Measurements from ENCODE around the gene SH2B2.
"Not testable (repeated sequence)": the region's sequence is repeated elsewhere in the genome, so short reads cannot be mapped to it uniquely, and the experiment has no call there.

SH2B2 gene

DNA sequence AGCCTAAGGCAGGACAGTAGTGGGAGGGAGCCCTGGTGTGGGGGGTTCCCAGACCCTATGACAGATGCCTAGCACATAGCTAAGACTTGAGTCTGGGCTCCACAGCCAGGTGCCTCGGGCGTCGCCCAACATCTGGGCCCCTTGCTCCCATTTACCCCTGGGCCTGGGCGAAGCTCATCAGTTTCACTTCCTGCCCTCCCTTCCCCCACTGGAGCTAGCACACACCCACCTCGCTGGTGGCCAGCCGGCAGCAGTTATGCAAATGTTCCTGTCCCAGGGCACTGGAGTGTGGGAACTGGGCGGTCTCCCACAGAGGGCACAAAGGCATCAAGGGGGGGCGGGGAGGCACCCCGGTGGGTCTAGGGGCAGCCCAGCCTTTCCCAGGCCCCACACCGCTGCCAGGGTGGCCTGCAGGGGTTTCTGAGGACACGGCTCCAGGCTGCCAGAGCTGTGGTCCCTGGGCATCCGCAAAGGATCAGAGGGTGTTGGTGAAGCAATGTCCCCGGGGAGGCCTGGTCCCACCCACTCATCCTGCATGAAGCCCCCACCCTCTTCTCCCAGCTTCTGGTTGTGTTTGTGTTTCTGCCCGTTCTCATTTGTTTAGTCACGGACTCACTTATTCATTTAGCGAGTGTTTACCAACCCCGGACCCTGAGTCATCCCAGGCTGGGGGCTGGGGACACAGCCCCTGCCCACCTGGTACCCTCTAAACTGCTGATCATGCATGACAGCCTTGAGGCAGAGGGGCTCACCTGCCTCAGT lies 20.4 kb downstream of the SH2B2 start:
- peak; percentile 67 for DNase-seq

DNA sequence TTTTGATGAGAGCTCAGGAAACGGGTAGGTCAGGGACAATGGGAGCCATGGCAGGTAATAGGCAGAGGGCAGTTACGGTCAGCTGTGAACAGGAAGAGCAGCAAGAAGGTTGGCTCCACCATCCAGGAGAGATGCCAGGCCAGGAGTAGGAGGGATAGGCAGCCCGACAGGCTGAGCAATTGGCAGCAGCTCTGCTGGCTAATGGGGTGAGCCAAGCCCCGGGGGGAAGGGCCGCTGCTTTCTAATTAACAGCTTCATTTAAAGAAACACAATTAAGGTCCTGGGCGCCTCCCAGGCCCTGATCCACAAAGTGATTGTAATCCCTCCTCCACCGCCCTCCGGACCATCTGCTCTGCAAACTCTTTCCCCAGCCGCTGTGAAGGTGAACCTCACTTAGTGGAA lies 23.7 kb downstream of the SH2B2 start:
- no peak for DNase-seq

DNA sequence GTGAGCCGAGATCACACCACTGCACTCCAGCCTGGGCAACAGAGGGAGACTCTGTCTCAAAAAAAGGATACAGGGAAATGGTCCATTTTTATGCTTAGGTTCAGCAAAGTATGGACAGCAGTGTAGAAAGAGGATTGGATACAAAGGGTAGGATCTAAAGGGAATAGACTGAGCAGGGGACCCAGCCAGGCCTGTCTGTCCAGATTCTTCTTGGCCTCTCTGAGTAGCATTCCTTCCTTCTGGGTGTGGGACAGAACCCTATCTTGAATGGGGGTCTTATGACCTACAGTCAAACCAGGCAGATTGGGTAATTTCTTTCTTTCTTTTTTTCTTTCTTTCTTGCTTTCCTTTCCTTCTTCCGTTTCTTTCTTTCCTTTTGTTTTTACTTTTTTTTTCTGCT lies 25.6 kb downstream of the SH2B2 start:
- no peak for DNase-seq

DNA sequence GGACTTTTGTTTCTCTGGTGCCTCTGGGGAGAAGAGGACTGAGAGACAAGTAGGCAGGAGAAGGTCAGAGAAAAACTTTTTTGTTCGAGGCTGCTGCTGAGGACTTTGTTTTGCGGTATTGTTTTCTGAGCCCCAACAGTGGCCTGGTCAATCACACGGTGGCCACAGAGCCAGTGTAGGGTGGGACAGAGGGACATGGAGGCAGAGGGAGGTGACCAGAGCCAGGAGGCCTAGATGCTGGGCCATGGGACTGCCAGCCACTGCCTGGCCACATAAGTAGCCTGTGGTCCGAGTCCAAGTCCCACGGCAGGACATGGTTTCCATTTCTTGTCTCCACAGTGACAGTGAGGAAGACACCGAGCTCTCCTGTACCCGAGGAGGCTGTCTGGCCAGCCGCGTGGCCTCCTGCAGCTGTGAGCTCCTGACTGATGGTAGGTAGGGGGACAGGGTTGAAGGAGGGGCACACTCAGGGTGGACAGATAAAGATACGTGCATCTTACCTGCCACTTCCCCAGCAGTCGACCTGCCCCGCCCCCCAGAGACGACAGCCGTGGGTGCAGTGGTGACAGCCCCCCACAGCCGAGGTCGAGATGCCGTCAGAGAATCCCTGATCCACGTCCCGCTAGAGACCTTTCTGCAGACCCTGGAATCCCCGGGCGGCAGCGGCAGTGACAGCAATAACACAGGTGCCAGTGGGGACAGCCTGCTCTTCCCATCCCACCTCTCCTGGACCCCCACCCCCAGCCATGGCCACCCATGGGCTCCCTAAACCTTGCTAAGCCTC lies 27.5 kb downstream of the SH2B2 start:
- no peak for DNase-seq

DNA sequence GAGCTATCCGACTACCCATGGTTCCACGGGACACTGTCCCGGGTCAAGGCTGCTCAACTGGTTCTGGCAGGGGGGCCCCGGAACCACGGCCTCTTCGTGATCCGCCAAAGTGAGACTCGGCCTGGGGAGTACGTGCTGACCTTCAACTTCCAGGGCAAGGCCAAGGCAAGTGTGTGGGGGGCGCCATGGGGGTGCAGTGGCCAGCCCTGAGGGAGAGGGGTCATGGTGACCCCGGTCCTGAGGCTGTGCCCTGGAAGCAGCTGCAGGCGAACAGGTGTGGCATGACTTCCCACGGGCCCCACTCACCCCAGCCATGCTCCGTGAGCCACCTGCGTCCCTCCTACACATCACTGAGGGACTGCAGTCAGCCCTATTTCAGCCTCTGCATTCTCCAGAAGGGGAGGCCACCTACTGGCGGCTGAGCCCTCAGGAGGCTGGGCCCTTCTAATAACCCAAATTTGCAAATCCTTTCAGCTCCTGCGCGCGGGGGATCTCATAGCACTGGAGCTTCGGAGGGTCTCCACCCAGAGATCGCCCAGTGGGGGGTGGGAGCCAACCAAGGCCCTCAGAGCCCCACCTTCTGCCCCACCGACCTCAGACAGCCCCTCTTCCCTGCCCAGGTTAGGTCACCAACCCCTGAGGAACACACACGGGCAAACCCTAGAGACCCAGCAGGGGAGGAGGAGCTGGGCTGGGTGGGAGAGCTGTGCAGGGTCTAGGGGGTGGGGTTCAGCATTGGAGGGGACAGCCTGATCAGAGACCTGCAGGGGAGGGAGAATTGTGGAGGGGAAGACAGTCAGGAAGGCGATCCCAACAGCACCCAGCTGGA lies 30.8 kb downstream of the SH2B2 start:
- no peak for DNase-seq

DNA sequence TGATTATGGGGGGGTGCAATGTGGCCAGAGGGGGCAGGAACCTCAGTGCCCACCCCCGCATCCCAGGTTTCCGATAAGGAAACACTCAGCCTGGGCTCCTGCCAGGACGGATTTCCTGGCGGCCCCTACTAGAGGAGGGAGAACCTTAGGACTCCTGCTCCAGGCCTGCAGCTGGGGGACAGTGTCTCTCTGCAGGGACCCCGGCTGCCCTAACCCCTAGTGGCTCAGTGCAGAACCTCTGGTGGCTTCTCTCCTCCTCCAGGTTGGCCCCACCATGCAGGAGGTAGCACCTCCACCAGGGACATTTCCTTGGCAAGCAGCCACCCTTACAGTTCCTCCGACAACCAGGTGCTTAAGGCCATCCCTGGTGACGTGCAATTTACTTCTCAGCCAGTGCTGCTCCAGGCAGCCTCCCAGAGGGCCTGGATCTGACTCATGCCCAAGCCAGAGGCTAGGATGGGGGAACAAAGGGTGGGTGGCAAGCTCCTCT lies 31.9 kb downstream of the SH2B2 start:
- peak; percentile 95 for DNase-seq

DNA sequence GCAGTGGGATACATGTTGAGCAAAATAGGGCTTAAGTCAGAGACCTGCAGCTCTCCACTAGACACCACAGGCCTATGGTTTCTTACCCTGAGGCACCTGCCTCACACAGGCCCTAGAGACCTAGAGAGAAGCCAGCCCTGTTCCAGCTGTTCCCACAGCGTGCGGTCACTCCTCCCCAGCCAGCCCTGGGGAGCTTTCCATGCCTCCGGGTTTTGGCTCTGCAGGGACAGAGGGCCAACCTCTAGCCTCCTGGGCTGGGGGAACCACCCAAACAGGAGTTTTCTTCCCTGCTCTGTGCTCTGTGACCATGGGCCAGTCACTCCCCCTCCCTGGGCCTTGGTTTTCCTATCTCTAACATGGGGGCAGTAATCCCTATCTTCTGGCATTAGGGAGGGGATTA lies 33.0 kb downstream of the SH2B2 start:
- DNase-seq: no peak

DNA sequence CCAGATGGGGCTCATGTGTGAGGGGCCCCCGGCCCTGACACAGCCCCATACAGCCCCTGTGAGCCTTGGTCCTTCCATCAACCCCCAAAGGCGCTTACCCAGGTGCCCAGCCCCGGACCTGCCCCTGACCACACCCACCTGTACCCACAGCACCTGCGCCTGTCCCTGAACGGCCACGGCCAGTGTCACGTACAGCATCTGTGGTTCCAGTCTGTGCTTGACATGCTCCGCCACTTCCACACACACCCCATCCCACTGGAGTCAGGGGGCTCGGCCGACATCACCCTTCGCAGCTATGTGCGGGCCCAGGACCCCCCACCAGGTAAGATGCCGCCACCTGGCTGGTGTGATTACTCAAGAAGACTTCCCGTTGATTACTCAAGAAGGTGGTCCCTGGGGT lies 33.5 kb downstream of the SH2B2 start:
- DNase-seq: no peak

DNA sequence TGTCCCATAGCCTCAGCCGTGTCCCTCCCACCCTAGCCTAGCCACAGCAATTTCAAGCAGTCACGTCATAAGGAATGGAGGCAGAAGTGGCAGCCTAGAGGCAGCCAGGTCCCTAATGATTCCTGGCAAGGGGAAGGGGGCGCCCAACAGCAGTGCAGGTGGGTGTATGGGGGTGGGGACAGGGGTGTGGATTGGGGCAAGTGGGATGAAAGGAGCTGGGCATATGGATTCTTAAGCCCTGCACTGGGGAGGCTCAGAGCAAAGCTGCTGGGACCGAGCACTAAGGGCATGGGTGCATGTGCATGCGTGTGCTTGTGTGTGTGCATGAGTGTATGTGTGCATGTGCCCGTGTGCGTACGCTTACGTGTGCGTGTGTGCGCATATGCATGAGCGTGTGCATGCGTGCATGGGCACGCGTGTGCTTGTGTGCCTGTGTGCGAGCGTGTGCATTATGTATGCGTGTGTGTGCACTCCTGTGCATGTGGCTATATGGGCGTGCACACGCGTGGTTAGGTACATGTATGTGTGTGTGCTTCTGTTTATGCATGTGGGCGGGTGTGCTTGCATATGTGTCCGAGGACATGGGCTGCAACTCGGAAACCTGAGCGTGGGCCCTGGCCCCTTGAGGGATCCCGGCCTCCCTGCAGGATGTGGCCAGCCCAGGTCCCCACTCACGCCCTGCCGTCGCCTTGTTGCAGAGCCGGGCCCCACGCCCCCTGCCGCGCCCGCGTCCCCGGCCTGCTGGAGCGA lies 34.1 kb downstream of the SH2B2 start:
- no peak for DNase-seq

DNA sequence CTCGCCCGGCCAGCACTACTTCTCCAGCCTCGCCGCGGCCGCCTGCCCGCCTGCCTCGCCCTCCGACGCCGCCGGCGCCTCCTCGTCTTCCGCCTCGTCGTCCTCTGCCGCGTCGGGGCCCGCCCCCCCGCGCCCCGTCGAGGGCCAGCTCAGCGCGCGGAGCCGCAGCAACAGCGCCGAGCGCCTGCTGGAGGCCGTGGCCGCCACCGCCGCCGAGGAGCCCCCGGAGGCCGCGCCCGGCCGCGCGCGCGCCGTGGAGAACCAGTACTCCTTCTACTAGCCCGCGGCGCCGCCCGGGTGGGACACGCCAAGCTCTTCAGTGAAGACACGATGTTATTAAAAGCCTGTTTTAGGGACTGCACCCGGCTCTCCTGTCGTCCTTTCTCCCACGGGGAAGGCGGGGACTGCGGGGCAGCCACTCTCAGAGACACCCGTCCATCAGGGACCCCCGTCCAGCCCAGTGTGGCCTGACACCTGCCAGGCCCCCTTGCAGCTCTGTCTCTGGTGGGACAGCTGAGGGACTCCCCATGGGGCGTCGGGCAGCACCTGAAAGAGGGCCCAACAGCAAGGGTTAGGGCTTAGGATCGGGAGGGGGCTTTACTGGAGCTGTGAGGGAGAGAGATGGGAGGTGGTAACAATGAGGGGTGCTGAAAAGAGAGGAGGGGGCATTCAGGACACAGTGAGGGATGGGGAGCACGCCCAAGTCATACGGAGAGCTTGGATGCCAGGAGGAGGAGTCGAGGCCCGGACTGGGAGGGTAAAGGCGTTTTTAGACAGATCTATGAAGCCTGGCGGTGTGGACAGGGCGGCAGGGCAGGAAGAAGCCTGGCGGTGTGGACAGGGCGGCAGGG lies 34.9 kb downstream of the SH2B2 start:
- DNase-seq: no peak

DNA sequence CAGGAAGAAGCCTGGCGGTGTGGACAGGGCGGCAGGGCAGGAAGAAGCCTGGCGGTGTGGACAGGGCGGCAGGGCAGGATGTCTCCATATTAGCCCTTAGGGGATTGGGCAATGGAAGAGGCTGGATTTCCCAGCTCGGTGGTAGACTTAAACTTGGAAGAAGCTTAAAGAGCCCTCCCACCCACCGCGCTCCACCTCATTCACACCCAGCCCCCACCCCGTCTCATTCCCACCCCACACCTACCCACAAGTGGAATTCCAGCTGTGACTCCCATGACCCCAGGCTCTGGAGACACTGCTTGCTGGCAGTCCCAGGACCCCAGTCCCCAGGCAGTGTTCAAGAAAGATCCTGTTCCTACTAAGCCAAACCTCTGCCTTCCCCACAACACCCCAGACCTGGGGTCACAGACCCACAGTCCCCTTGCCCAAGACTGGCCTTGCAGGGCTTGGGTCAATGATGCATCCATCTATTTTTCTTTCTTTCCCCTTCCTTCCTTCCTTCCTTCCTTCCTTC lies 35.6 kb downstream of the SH2B2 start:
- DNase-seq: no peak

DNA sequence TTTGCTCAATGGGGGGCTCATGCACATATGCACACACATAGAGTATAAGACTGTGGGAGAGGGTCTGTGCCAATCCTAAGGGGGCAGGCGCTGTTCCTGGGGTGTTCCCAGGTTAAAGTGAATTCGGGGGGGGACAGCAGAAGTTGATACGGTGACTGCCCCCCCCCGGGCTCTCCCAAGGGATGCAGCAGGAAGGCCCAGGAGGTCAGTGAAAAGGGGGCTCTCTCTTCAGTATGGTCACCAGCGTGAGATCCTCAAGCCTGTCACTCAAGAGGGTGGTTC lies 37.2 kb downstream of the SH2B2 start:
- DNase-seq: no peak

DNA sequence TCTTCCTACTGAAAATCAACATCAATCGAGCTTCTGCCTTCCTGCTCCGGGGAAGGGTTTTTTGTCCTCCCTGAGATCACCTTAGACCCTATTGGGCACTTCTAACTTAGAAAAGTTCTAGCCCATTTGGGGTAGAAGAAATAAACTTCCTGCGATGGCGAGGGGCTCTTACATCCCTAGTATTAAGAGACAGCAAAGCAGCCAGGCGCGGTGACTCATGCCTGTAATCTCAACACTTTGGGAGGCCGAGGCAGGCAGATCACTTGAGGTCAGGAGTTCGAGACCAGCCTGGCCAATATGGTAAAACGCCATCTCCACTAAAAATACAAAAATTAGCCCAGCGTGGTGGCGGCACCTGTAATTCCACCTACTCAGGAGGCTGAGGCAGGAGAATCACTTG lies 38.4 kb downstream of the SH2B2 start:
- not testable (repeated sequence) for DNase-seq

DNA sequence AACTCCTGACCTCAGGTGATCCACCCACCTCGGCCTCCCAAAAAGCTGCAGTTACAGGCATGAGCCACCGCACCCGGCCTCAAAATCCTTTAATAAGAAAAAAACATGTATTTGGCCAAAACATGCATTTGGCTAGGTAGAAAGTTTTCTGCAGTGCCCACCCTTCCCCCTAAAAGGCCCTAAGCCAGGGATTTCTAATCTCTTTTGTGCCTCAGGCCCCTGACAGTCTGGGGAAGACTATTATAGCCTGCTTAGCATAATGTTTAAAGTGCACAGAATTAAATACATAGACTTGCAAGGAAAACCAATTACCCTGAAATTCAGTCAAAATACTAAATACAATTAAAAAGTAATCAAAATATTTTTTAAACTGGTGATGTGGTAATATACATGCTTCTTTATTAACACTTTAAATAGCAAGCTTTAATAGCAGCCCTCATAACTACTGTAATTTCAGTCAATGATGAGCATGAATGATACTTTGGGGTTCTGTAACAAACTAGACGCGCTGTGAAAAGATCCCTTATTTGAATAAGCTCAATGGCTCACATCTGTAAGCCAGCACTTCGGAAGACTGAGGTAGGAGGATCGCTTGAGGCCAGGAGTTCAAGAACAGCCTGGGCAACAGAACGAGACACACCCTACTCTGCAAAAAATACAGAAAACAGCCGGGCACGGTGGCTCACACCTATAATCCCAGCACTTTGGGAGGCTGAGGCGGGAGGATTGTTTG lies 39.7 kb downstream of the SH2B2 start:
- no peak for DNase-seq

DNA sequence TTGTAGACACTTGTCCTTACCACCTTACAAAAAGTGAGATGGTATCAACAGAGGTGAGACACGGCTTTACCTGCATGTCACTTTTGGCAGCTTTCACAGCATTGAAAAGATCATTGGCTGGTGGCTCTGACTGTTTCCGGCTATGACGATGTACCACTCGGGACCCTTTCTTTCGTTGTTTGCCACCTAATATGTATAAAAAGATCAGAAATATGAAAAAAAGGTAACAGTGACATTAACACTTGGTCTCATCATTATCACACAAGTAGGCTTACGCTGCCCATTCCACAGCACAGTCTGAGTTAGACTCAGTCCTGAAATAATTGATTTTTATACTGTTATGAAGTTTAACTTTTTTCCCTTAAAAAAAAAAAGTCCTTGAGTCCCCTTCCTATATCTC lies 40.5 kb downstream of the SH2B2 start:
- not testable (repeated sequence) for DNase-seq

DNA sequence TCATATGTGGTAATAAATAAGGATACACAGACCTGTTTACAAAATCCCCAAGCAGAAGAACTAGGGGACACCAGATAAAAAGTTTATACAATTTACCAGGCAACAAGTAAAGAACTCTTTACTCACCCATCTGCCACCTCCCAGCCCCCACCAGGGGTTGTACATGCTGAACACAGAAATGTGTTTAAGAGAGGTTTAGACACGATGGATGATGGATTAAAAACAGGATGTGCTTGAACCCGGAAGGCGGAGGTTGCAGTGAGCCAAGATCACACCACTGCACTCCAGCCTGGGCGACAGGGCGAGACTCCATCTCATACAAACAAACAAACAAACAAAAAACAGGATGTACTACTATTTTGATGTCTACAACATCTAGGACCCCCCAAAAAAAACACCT lies 42.2 kb downstream of the SH2B2 start:
- DNase-seq: not testable (repeated sequence)

DNA sequence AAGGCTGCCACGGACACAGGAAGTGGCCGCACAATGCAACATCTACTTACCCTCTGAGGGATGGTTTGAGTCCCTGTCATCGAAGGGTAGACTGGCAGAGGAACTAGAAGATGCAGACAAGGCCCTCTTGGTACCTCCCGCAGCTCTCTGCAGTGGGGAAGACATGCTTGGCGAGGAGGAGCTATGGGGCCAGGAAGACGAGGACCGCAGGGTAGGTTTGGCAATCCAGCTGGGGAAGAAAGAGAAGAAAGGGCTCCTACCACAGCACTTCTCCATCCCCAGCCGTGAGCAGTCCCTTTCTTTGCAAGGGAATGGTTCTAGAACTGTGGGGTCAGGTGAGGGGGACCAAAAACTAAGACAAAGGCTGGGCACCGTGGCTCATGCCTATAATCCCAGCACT lies 42.7 kb downstream of the SH2B2 start:
- not testable (repeated sequence) for DNase-seq

DNA sequence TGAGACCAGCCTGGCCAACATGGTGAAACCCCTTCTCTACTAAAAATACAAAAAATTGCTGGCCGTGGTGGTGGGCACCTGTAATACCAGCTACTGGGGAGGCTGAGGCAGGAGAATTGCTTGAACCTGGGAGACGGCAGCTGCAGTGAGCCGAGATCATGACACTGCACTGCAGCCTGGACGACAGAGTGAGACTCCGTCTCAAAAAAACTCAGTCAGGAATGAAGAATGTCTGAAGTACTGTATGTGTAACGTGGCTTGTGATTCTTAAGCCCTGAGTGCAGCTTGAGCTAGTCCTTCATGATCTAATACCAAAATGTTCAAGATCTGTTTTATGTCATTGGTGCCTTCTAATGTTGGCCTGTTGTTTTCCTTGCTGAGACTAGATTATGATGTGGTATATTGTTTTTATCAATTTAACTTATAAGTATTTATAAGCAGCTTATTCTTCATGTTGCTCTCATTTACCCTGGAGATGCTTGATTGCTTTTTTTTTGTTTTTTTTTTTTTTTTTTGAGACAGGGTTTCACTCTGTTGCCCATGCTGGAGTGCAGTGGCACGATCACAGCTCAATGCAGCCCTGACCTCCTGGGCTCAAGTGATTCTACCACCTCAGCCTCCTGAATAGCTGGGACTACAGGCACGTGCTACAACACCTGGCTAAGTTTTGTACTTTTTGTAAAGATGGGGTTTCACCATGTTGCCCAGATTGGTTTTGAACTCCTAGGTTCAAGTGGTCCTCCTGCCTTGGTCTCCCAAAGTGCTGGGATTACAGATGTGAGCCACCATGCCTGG lies 44.2 kb downstream of the SH2B2 start:
- DNase-seq: not testable (repeated sequence)

DNA sequence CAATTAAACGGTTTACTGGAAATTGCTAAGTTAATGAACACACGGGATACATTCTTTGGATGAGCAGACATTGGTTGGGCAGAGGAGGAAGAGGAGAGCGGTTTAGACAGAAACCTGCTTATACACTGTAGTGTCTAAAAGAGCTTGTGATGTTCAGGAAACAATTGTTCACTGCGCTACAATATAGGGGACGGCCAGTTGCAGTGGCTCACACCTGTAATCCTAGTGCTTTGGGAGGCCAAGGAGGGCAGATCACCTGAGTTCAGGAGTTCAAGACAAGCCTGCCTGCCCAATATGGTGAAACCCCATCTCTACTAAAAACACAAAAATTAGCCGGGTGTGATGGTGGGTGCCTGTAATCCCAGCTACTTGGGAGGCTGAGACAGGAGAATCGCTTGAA lies 48.9 kb downstream of the SH2B2 start:
- not testable (repeated sequence) for DNase-seq

DNA sequence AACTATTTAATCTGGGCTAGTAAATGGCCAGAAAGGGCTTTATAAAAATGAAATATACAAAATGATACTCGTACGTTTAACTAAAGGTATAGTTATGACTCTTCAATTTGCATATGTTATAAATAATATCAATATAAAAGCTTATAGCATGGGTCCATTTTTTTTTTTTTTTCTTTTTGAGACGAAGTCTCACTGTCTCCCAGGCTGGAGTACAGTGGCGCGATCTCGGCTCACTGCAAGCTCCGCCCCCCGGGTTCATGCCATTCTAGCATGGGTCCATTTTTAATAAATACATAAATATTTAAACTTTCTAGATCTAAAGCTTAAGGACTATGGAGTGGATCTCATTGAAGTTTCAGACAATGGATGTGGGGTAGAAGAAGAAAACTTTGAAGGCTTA lies 50.3 kb downstream of the SH2B2 start:
- DNase-seq: not testable (repeated sequence)

Measured in NCI-H1436 (cell line).